Neuronal stem cell (in vitro differentiated cells): ENCODE data around the gene MYO1E.

Experiments used
- DNase-seq: peaks from one replicate; pipeline ENCODE4 v3.0.0-alpha.2; 2013; ENCODE audit warnings: low spot score
- H2AFZ ChIP-seq: one replicate; pipeline ENCODE4 v1.6.1; 2013; ENCODE audit warnings: mild to moderate bottlenecking, low read length, inconsistent platforms
- H2AK5ac ChIP-seq: 2 replicates; pipeline ENCODE4 v1.6.1; 2013; ENCODE audit warnings: low read depth, mild to moderate bottlenecking, inconsistent platforms, low read length, moderate library complexity, mixed read lengths
- H2BK120ac ChIP-seq: 2 replicates; pipeline ENCODE4 v1.6.1; 2013; ENCODE audit warnings: low read depth, mild to moderate bottlenecking, inconsistent platforms, low read length, moderate library complexity, mixed read lengths
- H2BK12ac ChIP-seq: one replicate; pipeline ENCODE4 v1.6.1; 2013; ENCODE audit warnings: low read length, inconsistent platforms
- H2BK15ac ChIP-seq: 2 replicates; pipeline ENCODE4 v1.6.1; 2013; ENCODE audit warnings: mild to moderate bottlenecking, low read length, inconsistent platforms, mixed read lengths
- H2BK5ac ChIP-seq: one replicate; pipeline ENCODE4 v1.6.1; 2013; ENCODE audit warnings: inconsistent platforms, mild to moderate bottlenecking, low read length, moderate library complexity
- H3K14ac ChIP-seq: one replicate; pipeline ENCODE4 v1.6.1; 2013; ENCODE audit warnings: low read length, inconsistent platforms
- H3K18ac ChIP-seq: 2 replicates; pipeline ENCODE4 v1.6.1; 2013; ENCODE audit warnings: low read length, inconsistent platforms
- H3K23ac ChIP-seq: 2 replicates; pipeline ENCODE4 v1.6.1; 2013; ENCODE audit warnings: low read depth, mild to moderate bottlenecking, mixed read lengths, low read length, inconsistent platforms; ENCODE audit not compliant: poor library complexity
- H3K27ac ChIP-seq: replicated peaks from 3 replicates; pipeline ENCODE4 v1.5.1; 2013; ENCODE audit warnings: low read length, inconsistent platforms
- H3K27me3 ChIP-seq, 3 experiments: 2 replicates each; pipeline ENCODE4 v1.6.1; 2013; ENCODE audit warnings: low read length in 3 of 3, mild to moderate bottlenecking in 2 of 3, inconsistent platforms in 1 of 3, low read depth in 1 of 3, mixed read lengths in 1 of 3, moderate library complexity in 1 of 3; ENCODE audit not compliant: control insufficient read depth in 3 of 3, insufficient read depth in 3 of 3
- H3K36me3 ChIP-seq, 2 donors: replicated peaks in 1 of 2; 2 replicates each; pipeline ENCODE4 v1.6.1; 2013; ENCODE audit warnings: low read length in 2 of 2; ENCODE audit not compliant: control insufficient read depth in 2 of 2, insufficient read depth in 2 of 2
- H3K4ac ChIP-seq: 2 replicates; pipeline ENCODE4 v1.6.1; 2013; ENCODE audit warnings: inconsistent platforms, mild to moderate bottlenecking, low read length, moderate library complexity
- H3K4me1 ChIP-seq, 2 donors: 1 replicate in 1 of 2; 2 replicates in 1 of 2; pipeline ENCODE4 v1.6.1; 2013; ENCODE audit warnings: low read length in 2 of 2, low read depth in 1 of 2; ENCODE audit not compliant: control insufficient read depth in 2 of 2, insufficient read depth in 1 of 2
- H3K4me2 ChIP-seq: one replicate; pipeline ENCODE4 v1.6.1; 2013; ENCODE audit warnings: mild to moderate bottlenecking, low read length, inconsistent platforms; ENCODE audit not compliant: insufficient read depth, poor library complexity, severe bottlenecking
- H3K4me3 ChIP-seq, 2 donors: 2 replicates each; pipeline ENCODE4 v1.5.1; 2013; ENCODE audit warnings: low read length in 2 of 2, mild to moderate bottlenecking in 2 of 2, inconsistent platforms in 1 of 2, moderate library complexity in 1 of 2
- H3K79me1 ChIP-seq: one replicate; pipeline ENCODE4 v1.6.1; 2013; ENCODE audit warnings: low read depth, mild to moderate bottlenecking, inconsistent platforms, low read length, moderate library complexity
- H3K9ac ChIP-seq: one replicate; pipeline ENCODE4 v1.6.1; 2013; ENCODE audit warnings: mild to moderate bottlenecking, low read depth, low read length, inconsistent platforms; ENCODE audit not compliant: poor library complexity
- H3K9me3 ChIP-seq, 2 donors: replicated peaks in 1 of 2; 2 replicates each; pipeline versions ENCODE3 to v1.6.1; 2013; ENCODE audit warnings: low read length in 2 of 2, mild to moderate bottlenecking in 2 of 2, inconsistent platforms in 1 of 2, low read depth in 1 of 2, mixed read lengths in 1 of 2, moderate library complexity in 1 of 2; ENCODE audit not compliant: control insufficient read depth in 2 of 2, insufficient read depth in 1 of 2
- H4K8ac ChIP-seq: one replicate; pipeline ENCODE4 v1.6.1; 2013; ENCODE audit warnings: low read depth, mild to moderate bottlenecking, inconsistent platforms, low read length, moderate library complexity
- H4K91ac ChIP-seq: one replicate; pipeline ENCODE4 v1.6.1; 2013; ENCODE audit warnings: low read length, low read depth, mild to moderate bottlenecking, inconsistent platforms; ENCODE audit not compliant: poor library complexity
- WGBS, 2 donors: extraction: QIAGEN DNeasy Blood & Tissue Kit; methylation state at CpG; one replicate each; pipeline ENCODE4 v1.1.7; 2013; ENCODE audit warnings: missing lambda C conversion rate in 2 of 2, mixed read lengths in 1 of 2; ENCODE audit not compliant: insufficient read length in 2 of 2, insufficient replicate concordance in 1 of 2; ENCODE audit errors: extremely low coverage in 2 of 2; 5-methylcytosine and 5-hydroxymethylcytosine counted together

Gene MYO1E

DNA sequence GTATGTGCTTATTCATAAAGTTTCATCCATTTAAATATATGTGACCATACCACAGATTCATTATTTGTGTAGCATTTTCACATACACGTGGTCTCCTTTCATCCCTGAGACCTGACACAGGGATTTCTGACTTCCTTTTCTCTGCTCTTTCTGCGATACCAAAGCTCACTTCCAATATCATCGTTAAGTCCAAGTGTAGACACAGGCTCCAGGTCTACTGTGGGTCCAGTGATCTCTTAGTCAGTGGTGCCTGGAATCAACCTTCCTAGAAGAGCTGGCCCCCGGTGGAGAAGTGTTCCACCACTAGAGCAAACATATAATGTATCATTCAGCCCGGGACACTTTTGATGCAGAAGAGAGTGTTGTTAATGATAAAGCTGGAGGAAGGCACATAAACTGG, 93.6 kb downstream of the MYO1E start:
- Histone ChIP-seq H3K4me3 (no peak overlapping the region), H3K9ac (no peak overlapping the region), H3K79me1 (no peaks in the 10 kb centered on the region), H3K18ac (no peak overlapping the region), H3K14ac (no peak overlapping the region), H4K8ac (no peak overlapping the region), H2AFZ (no peak overlapping the region), H3K9me3 (peaks cover 0 to 2% of the 10 kb centered on the region in 2 donors), H2AK5ac (no peak overlapping the region), H4K91ac (no peak overlapping the region), H3K36me3 (no peaks in the 10 kb centered on the region), H3K23ac (no peak overlapping the region), H2BK12ac (no peak overlapping the region), H2BK15ac (no peak overlapping the region), H2BK120ac (no peak overlapping the region), H3K4ac (no peak overlapping the region), H3K27me3 (no peaks in the 10 kb centered on the region), H3K4me1 (no peaks in the 10 kb centered on the region), H3K4me2 (no peak overlapping the region), H3K27ac (no peak overlapping the region), H2BK5ac (no peak overlapping the region)
- DNase-seq, result no peak
- WGBS, 2 donors, result no CpG with 5 or more reads among the region's 5 CpGs

GRCh38 chr15:59278120-59278519, 94.6 kb downstream of the MYO1E start:
- no peaks in the 10 kb centered on the region for H3K79me1 ChIP-seq
- no peak overlapping the region for H2BK12ac ChIP-seq
- no peak overlapping the region for H3K4ac ChIP-seq
- no peaks in the 10 kb centered on the region for H3K4me1 ChIP-seq
- H3K23ac ChIP-seq, result no peak overlapping the region
- H3K9me3 ChIP-seq, result peaks cover 0 to 2% of the 10 kb centered on the region in 2 donors
- no CpG with 5 or more reads among the region's 3 CpGs for WGBS, 2 donors
- no peak overlapping the region for H4K8ac ChIP-seq
- H3K27ac ChIP-seq, result no peak overlapping the region
- H3K9ac ChIP-seq, result no peak overlapping the region
- no peak for DNase-seq
- no peaks in the 10 kb centered on the region for H3K27me3 ChIP-seq
- no peak overlapping the region for H2BK5ac ChIP-seq
- H3K4me3 ChIP-seq, result no peak overlapping the region
- H3K14ac ChIP-seq, result no peak overlapping the region
- no peaks in the 10 kb centered on the region for H3K36me3 ChIP-seq
- no peak overlapping the region for H2AK5ac ChIP-seq
- H3K4me2 ChIP-seq, result no peak overlapping the region
- no peak overlapping the region for H3K18ac ChIP-seq
- no peak overlapping the region for H2BK120ac ChIP-seq
- H4K91ac ChIP-seq, result no peak overlapping the region
- no peak overlapping the region for H2BK15ac ChIP-seq
- H2AFZ ChIP-seq, result no peak overlapping the region

- no peak overlapping the region for H2BK5ac ChIP-seq
- no peak overlapping the region for H3K23ac ChIP-seq
- H3K4me2 ChIP-seq, result no peak overlapping the region
- H2BK12ac ChIP-seq, result no peak overlapping the region
- H2BK15ac ChIP-seq, result no peak overlapping the region
- H3K18ac ChIP-seq, result no peak overlapping the region
- WGBS, 2 donors, result no CpG with 5 or more reads among the region's 15 CpGs
- no peaks in the 10 kb centered on the region for H3K4me1 ChIP-seq
- no peak overlapping the region for H4K8ac ChIP-seq
- H2BK120ac ChIP-seq, result no peak overlapping the region
- H3K36me3 ChIP-seq, result no peaks in the 10 kb centered on the region
- DNase-seq, result no peak
- no peaks in the 10 kb centered on the region for H3K79me1 ChIP-seq
- H2AFZ ChIP-seq, result no peak overlapping the region
- no peak overlapping the region for H2AK5ac ChIP-seq
- no peak overlapping the region for H3K9ac ChIP-seq
- H3K27me3 ChIP-seq, result no peaks in the 10 kb centered on the region
- H3K9me3 ChIP-seq, result no peaks in the 10 kb centered on the region
- H3K14ac ChIP-seq, result no peak overlapping the region
- H3K4me3 ChIP-seq, result no peak overlapping the region
- H3K4ac ChIP-seq, result no peak overlapping the region
- no peak overlapping the region for H4K91ac ChIP-seq
- H3K27ac ChIP-seq, result no peak overlapping the region
These were observed 96.2 kb downstream of the MYO1E start for GRCh38 chr15:59276225-59277178.

DNA sequence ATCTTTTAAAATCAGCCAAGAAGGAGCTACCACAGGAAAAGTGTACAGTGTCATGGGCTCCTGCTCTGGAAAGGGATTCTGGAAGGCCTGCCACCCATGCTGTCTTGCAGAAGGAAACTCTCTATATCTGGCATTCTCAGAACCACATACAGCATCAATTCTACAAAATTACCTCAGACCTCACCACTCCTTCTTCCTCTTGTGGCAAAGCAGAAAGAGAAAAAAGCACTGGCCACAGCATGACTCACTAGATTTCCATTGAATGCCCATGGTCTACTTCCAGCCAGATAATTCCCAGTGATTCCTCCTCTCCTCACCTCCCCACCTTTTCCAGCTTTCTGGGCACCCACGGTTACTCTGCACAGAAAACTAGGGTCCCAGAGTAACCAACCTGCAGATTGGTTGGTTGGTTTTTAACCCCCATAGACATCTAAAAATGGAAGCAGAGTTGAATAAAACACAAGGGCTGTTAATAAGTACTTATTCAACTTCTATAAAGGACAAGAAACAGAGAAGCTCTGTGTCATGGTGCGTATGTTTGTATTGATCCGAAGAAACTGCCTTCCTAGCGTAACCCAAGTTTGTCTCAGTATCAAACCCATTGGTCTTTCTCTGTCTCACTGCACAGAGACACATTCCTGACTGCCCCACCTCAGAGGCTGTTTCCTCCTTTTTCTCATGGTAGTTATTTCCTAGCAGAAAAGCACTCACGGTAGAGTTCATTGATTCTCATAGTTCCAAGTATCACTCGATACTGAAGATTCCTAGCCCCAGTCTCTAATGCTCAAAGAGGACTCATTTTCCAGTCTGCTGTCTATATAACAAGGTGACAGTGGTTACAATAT, 98.3 kb downstream of the MYO1E start:
- H3K4me3 ChIP-seq, result no peak overlapping the region
- H3K23ac ChIP-seq, result no peak overlapping the region
- H3K4ac ChIP-seq, result no peak overlapping the region
- no peaks in the 10 kb centered on the region for H3K9me3 ChIP-seq
- H2BK12ac ChIP-seq, result no peak overlapping the region
- no peak overlapping the region for H4K91ac ChIP-seq
- H3K27me3 ChIP-seq, result no peaks in the 10 kb centered on the region
- no peak overlapping the region for H2AFZ ChIP-seq
- no peaks in the 10 kb centered on the region for H3K36me3 ChIP-seq
- DNase-seq, result no peak
- no peak overlapping the region for H2BK5ac ChIP-seq
- no peak overlapping the region for H3K4me2 ChIP-seq
- no peaks in the 10 kb centered on the region for H3K79me1 ChIP-seq
- no peak overlapping the region for H3K14ac ChIP-seq
- H4K8ac ChIP-seq, result no peak overlapping the region
- no peak overlapping the region for H2BK15ac ChIP-seq
- H2AK5ac ChIP-seq, result no peak overlapping the region
- no CpG with 5 or more reads among the region's 6 CpGs for WGBS, 2 donors
- H2BK120ac ChIP-seq, result no peak overlapping the region
- no peaks in the 10 kb centered on the region for H3K4me1 ChIP-seq
- H3K27ac ChIP-seq, result no peak overlapping the region
- H3K9ac ChIP-seq, result no peak overlapping the region
- no peak overlapping the region for H3K18ac ChIP-seq
